Activated CD8-positive, alpha-beta memory T cell treated with anti-CD3 and anti-CD28 coated beads, Interleukin-2, amount 50 U/mL, for 24 hours (primary cell): Measurements from ENCODE around the gene LAIR2.

ENCODE experiments used
- DNase-seq: peaks from one replicate; pipeline ENCODE4 v3.0.0-alpha.2; 2020; ENCODE audit errors: extremely low read depth

Gene LAIR2

GRCh38 chr19:54502518-54503048, at the start of gene LAIR2:
TSS of gene LAIR2 (plus strand) at chr19:54502831. CDS start at chr19:54502919, 88 bp downstream.
- no peak for DNase-seq

- no peak for DNase-seq
These were observed 48.5 kb upstream of the LAIR2 start for GRCh38 chr19:54453921-54454780.

GRCh38 chr19:54454781-54455675, 47.6 kb upstream of the LAIR2 start:
- DNase-seq, result no peak

- DNase-seq, result no peak
These were observed 46.7 kb upstream of the LAIR2 start for GRCh38 chr19:54455786-54456422.

- DNase-seq, result no peak
These were observed 45.9 kb upstream of the LAIR2 start for GRCh38 chr19:54456423-54457373.

GRCh38 chr19:54457773-54458647, 44.6 kb upstream of the LAIR2 start:
- DNase-seq, result no peak

GRCh38 chr19:54458648-54459281, 43.9 kb upstream of the LAIR2 start:
- no peak for DNase-seq

- no peak for DNase-seq
These were observed 43.1 kb upstream of the LAIR2 start for GRCh38 chr19:54459282-54460229.

- DNase-seq, result no peak
These were observed 42.2 kb upstream of the LAIR2 start for GRCh38 chr19:54460230-54461005.

GRCh38 chr19:54461210-54461609, 41.4 kb upstream of the LAIR2 start:
- DNase-seq, result no peak

GRCh38 chr19:54461613-54462012, 41.0 kb upstream of the LAIR2 start:
- DNase-seq, result no peak

- no peak for DNase-seq
These were observed 40.5 kb upstream of the LAIR2 start for GRCh38 chr19:54462047-54462654.

GRCh38 chr19:54462655-54463530, 39.7 kb upstream of the LAIR2 start:
- DNase-seq, result no peak

GRCh38 chr19:54463531-54464043, 39.0 kb upstream of the LAIR2 start, which contains the start of gene LENG9:
TSS of gene LENG9 (minus strand) at chr19:54463778. CDS start at chr19:54463526, 252 bp downstream.
- peak; percentile 93 for DNase-seq

- peak; percentile 75 for DNase-seq
These were observed 38.5 kb upstream of the LAIR2 start for GRCh38 chr19:54464044-54464629.
